HG03139 (cell line): ENCODE results near the gene BAHD1.

Experiments used
- ATAC-seq: cut with Tn5 transposase; IDR thresholded peaks from one replicate; pipeline ENCODE4 v1.9.1; 2021; ENCODE audit not compliant: unreplicated experiment

BAHD1 gene

DNA sequence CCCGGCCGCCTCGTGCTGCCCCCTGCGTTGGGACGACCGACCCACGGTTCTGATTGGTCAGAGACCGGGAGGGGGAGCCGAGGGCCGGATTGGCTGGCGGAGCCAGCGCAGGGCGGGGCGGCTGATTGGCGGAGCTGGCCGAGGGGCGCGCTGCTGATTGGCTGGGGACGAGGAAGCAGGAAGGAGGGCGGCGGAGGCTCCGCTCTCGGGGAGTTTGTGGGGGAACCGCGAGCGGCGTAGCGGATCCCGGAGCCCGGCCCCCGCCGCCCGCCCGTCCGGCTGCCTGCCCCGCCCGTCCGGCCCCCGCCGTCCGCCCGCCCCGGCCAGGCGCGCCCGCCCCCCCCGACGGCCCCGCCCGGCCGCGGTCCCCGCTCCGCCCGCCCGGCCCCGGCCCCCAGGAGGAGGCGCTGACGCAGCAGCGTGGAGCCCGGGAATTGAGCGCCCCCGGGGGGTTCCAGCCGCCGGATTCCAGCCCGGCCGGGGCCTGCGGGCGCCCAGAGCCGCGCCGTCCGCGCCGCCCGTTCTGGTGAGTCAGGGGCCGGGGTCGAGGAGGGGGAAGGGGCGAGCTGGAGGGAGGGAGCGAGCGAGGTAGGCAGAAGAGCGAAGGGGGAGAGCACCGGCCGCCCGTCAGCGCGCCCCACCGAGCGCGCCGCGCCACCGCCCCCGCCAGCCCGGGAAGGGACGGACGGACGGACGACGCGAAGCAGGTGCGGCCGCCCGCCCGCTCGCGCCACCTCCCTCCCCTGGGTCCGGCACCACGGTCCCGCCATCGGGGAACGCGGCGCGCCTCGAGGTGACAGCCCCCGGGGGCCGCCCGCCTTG lies at the start of gene BAHD1:
Gene BAHD1 (plus strand): TSS at position 211 of the 822 bp plus-strand sequence. CDS start 17,512 bp downstream, outside the sequence.
- ATAC-seq: peak; percentile 88

DNA sequence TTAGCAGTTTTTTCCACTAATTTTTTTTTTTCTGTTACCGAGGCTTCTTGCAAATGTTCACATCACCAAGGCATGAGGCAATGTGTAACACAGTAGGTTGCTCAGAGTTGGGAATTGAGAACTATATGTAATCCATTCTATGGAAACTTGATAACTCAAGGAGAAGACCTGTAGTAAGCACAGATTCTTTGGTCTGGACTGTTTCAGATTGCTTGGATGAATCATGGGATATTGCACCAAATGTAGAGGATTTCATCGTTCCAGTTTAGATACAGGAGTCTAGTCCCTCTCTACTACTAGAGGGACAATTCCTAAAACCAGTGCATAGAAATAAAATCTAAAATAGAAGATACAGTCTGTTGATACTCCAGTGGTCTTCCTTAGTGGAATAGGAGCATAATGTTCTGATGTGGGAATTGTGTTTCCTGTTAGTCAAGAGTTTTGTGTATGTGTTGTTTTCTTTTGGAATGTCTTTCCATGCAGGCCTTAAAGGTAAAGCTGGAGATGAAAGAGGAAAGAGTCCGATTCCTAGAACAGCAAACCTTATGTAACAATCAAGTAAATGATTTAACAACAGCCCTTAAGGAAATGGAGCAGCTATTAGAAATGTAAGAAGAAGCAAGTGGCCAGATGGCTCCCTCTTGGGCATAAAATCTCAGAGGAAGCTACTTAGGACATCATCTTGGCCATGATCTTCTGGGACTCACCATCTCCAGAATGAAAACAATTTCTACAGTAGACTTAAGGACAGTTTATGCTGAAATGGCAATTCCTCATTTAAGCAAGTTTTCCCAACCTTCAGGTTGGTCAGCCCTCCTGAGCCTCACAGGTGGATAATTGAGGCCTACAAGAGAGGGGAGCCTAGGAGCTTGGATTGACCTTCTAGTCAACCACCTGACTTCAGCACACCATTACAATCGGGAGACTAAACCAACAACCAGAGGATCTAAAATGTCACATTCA lies 47.5 kb upstream of the BAHD1 start:
- no peak for ATAC-seq

DNA sequence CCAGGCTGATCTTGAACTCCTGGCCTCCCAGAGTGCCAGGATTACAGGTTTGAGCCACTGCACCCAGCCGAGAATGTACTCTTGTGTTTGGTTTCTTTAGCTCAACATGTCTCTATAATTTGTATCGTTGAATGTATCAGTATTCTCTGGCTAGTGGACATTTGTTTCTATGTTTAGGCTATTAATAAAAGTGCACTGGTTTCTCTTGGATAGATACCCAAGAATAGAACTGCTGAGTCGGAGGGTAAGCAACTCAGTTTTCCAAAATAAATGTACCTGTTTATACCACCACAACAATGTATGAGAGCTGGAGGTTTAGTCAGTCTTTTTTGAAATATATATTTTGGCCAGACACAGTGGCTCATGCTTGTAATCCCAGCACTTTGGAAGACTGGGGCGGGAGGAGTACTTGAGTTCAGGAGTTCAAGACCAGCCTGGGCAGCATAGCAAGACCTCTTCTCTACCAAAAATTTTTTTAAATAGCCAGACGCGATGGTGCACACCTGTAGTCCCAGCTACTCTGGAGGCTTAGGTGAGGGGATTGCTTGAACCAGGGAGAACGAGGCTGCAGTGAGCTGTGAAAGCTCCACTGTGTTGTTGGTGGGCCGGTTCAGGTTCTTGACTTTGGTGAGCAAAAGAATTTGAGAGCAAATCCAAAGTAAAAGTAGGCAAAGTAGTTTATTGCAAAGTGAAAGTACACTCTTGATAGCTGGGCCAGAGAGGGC lies 42.9 kb upstream of the BAHD1 start:
- no peak for ATAC-seq

DNA sequence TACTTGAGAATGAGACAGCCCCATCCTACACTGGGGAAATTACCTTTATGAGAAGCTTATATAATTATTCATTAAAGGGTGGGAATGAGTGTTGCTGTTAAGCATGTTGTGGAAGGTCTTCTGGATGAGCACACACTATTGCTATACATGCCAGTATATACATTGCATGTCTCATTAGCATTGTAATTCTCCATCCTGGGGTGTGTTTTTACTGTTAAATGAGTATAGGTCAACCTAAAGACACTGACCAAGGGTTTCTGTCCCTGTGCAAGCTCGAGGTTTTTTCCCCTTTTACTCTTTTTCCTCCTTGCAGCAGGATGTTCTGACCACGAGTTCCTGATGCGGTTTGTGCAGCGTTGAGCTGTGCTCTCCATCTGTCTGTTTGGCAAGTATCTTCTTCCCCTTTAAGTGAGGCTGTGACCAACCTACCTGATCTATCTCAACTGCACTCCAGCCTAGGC lies 42.3 kb upstream of the BAHD1 start:
- peak; percentile 85 for ATAC-seq

DNA sequence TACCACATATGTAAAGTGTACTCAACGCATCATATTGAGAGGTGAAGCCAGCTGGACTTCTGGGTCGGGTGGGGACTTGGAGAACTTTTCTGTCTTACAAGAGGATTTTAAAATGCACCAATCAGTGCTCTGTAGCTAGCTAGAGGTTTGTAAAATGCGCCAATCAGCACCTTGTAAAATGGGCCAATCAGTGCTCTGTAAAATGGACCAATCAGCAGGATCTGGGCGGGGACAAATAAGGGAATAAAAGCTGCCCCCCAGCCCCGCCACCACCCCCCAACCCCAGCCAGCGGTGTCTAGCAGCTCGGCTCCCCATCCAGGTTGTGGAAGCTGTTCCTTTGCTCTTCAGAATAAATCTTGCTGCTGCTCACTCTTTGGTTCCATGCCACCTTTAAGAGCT lies 41.4 kb upstream of the BAHD1 start:
- no peak for ATAC-seq

DNA sequence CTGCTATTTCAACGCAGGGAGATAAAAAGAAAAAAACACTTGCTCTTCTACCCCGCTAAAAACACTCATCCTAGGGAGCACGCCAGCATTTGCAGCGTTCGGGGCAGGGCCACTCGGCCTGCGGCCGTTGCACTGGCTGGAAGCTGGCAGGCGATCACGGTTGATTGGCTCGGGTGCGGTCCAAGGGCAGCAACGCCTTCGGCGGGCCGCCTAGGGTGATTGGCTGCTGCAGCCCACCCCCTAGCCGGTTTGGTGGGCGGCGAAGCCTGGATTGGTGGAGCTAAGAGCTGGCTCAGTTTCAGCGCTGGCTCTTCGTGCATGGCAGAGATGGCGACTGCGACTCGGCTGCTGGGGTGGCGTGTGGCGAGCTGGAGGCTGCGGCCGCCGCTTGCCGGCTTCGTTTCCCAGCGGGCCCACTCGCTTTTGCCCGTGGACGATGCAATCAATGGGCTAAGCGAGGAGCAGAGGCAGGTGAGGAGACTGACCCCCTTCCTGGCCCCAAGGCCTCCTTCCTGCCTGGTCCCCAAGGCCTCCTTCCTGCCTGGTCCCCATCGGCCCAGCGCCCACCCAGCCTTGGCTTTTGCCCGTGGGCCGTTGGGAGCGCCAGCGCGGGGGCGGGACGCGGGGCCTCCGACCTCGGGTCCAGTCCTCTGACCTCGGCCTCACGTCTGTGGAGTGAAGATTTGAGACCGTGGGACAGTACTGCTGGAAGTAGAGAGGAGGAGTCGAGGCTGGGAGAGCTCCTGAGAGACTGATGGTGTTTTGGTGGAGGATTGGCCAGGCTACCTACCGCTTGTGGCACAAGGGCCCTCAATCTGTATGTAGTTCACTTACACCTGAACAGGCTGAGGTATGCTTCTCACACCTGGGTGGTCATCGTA lies 35.0 kb upstream of the BAHD1 start, which contains the start of gene IVD:
Gene IVD (plus strand): TSS at position 295 of the 881 bp plus-strand sequence. CDS start 33 bp downstream, at position 328.
- ATAC-seq: peak; percentile 82

DNA sequence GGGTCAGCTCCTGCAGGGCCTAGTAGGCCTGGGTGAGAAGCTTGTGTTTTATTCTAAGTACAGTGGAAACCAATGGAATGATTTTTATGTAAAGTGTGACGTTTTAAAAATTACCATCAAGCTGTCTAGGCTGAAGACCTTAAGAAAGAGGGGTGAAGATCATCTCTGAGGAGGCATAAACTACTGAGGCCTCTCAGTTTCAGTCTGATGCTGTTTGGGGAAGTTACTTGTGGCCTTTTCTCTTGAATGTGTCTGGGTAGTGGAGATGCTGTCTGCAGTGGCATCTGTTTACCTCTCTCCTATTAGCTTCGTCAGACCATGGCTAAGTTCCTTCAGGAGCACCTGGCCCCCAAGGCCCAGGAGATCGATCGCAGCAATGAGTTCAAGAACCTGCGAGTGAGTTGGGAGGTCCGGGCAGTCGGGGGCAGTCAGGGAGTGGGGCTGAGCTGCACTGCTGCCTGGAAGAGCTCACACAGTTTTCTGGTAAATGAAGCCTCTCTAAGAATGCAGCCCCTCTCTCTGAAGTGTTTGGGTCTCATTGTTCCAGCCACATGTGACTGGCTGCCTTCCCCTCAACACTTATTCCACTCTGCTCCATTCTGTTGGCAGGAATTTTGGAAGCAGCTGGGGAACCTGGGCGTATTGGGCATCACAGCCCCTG lies 33.3 kb upstream of the BAHD1 start:
- peak; percentile 56 for ATAC-seq

DNA sequence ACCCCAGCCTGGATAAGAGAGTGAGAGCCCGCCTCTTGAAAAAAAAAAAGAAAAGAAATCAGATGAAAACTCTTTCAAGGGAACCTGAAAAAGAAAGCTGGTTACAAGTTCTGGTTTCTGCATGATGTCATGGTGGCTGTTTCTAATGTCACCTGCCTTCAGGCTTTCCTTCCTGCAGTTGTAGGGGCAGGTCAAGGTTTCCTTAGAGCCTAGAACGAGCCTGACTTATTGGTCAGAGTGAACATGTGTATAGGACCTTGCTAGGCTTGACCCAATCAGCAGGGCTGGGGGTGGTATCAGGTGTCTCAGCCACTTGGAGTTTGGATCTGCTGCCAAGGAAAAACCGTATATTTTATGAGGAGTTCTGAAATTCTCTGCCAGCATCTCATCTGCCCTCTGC lies 31.4 kb upstream of the BAHD1 start:
- ATAC-seq: no peak

DNA sequence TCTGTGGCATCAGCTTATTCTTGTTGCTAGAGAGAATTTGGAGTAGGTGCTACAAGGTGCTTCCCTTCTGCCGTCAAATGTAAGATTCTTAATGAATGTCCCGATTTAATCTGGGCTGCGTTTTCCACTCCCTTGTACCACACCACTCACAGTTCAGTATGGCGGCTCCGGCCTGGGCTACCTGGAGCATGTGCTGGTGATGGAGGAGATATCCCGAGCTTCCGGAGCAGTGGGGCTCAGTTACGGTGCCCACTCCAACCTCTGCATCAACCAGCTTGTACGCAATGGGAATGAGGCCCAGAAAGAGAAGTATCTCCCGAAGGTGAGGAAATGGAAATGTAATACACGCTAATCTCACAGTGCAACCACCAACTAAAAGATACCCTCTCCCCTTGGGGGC lies 30.3 kb upstream of the BAHD1 start:
- no peak for ATAC-seq

DNA sequence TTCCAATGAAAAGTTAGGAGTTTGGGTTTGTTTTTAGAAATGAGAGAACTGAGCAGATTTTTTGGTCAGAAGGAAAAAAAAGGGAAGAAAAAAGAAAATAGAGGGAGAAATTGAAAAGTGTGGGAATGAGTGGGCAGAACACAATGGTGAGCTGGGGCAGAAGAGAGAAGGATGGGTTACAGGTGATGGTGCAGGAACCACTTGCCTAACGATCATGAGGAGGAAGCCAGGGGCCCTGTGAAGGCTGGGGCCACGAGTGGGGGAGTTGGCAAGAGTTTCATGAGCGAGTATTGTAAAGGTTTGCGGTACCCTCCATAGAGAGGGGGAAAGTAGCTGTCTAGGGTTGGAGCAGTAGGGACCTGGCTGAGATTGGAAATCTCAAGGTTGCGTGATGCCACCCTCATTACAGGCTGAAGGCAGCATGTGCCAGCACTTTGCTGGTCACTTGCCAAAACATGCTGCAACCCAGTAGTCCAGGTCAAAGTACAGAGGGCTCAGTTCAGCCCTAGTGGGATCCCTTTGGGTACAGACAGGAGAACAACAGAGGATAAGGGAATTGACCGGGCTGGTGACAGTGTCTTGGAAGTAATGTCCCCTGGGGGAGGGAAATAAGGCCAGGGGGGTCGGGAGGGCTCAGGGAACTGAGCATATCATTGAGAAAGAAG lies 28.5 kb upstream of the BAHD1 start:
- ATAC-seq: no peak

DNA sequence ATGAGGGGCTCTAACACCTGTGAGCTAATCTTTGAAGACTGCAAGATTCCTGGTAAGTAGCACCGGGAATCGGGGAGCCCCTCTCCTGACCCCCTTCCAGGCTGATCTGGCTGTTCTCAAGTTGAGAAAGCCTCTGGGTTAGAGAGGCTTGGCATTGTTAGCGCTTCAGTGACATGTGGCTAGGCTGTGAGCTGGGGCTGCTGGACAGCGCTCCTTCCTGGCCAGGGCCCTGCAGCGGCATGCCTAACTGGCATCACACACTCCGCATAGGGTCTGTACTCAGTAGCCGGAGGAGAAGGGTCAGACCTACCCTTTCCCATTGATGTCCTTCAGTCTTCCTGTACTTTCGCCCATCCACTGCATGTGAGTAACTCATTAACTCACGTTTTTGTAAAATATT lies 27.7 kb upstream of the BAHD1 start:
- no peak for ATAC-seq

DNA sequence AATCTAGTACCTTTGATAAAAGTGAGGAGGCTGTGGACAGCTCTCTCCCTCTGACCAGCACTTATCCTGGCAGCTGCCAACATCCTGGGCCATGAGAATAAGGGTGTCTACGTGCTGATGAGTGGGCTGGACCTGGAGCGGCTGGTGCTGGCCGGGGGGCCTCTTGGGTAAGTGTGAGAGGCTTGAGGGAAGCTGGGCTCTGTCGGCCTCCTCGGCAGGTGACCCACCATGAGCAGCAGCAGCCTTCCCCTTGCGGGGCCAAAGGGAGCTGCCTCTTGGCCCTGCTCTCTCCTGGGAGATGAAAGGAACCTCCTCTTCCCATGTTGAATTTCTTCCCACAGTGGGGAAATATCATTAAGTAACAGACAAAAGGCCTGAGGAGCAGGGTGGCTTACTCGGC lies 25.9 kb upstream of the BAHD1 start:
- ATAC-seq: no peak

DNA sequence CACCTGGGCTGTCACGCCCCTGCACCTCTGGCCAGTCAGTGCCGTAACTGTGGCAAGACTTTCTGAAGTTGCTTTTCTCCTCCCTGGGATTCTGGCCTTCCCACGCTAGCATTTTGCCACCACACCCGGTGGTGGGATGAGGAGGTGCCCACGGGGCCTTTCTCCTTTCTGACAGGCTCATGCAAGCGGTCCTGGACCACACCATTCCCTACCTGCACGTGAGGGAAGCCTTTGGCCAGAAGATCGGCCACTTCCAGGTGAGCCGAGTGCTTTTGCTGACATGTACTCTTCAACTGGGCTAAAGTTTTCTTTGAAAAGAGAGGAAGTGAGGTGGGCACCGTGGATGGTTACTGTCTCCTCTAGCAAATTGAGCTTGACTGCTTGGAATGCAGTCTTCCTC lies 25.5 kb upstream of the BAHD1 start:
- no peak for ATAC-seq

DNA sequence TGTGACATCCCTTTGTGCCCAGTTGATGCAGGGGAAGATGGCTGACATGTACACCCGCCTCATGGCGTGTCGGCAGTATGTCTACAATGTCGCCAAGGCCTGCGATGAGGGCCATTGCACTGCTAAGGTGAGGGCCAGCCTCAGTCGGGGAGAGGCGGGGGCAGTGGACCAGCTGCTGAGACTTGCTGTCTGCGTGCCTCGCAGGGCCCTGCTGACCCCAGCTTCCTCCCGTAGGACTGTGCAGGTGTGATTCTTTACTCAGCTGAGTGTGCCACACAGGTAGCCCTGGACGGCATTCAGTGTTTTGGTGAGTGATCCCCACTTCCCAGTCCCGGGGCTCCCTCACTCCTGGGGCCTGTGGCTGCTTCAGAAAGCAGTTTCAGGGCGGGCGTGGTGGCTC lies 24.7 kb upstream of the BAHD1 start:
- no peak for ATAC-seq

DNA sequence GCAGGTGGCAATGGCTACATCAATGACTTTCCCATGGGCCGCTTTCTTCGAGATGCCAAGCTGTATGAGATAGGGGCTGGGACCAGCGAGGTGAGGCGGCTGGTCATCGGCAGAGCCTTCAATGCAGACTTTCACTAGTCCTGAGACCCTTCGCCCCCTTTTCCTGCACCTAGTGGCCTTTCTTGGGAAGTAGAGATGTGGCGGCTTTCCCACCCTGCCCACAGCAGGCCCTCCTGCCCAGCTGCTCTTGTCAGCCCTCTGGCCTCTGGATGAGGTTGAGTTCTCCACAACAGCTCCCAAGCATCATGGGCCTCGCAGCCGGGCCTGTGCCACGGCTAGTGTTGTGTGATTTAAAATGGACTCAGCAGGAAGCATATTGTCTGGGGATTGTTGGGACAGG lies 22.6 kb upstream of the BAHD1 start:
- ATAC-seq: no peak

DNA sequence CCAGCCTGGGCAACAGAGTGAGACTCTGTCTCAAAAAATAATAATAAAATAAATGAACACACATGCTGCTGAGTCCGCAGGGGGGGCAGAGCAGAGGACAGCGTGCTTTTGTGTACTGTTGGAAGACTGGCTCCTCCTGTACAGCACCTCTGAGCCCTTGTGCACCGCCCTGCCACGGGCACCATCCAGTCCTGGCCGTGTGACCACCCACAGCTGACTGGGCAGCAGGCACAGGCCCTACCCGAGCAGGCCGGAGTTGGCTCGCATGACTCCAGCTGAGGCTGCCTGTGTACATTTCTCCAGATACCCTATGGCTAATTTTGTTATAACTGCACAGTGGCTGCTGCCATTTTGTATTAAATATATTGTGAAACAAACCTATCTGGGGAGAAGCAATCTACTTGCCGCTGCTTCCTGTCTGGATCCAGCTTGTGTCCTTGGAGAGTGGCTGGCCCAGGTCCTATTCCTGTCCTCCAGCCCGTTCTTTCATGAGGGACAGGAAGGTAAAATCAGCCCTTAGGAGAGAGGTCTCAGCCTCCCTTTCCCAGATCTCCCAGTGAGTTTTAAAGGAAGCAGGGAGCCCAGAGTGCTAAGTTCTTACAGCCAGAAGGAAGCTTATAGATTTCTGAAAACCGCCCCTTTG lies 20.6 kb upstream of the BAHD1 start:
- ATAC-seq: no peak

DNA sequence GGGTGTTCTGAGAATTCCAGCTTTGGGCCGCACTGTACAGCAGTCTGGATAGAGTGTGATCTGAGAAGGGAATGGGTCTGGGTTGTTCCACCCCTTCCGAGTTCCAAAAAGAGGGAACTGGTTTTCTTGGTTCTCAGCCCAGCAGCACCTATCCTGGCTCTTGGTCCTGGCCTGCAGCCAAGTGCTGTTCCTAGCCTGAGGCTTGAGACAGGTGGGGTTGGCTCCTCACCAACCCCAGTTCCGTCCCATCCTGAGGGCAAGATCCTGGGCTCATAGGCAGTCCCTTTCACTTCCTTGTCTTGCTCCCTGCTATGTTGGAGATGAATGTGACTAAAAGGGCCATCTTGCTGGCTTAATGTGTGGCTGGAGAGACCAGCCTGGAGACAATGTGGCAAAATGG lies 20.0 kb upstream of the BAHD1 start:
- ATAC-seq: no peak
